ENCODE data around the gene CYP27B1. TPM values are rescaled to one million over a fixed set of nuclear protein-coding genes. Genes with fewer than 3 reads are reported as not detected.
"Not testable (repeated sequence)": the region's sequence is repeated elsewhere in the genome, so short reads cannot be mapped to it uniquely, and the experiment has no call there.

CYP27B1 gene
- total RNA-seq, 2 experiments from 2014 or later = 2.3 to 2.6 TPM

DNA sequence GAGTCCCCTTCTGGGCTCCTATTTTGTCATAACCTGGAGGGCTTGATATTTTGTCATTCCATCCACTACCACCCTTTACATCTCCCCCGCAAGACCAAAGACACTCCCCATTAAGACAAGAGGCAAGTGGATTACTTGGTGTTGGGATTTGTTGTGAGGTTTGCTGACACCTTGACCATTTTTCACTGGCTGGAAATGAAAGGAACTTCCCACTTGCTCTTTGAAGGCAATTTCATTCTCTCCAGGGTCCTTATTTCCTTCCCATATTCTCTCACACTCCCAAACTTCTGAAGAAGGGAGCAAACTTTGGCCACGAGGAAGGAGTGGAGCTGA, 43.3 kb downstream of the CYP27B1 start:
- Mint-ChIP-seq H3K27me3 (ENCODE audit: low read depth) (no peaks in the 10 kb centered on the region), H3K36me3 (ENCODE audit: low read depth) (peaks cover 64% of the 10 kb centered on the region), H3K4me1 (ENCODE audit: low read depth) (peaks cover 12% of the 10 kb centered on the region), H3K27ac (no peak overlapping the region), H3K4me3 (no peak overlapping the region), H3K9me3 (ENCODE audit: insufficient read depth) (no peaks in the 10 kb centered on the region)
- POLR2A ChIA-PET = interaction anchor here (0.6 to 1.4 kb wide), 3 partner anchors 9 to 118 kb away, joined by 3 to 5 read pairs (median 3); no protein-coding TSS in a partner anchor
- DNase-seq = no peak
- CTCF ChIA-PET = no interaction called here
- ATAC-seq = no peak

DNA sequence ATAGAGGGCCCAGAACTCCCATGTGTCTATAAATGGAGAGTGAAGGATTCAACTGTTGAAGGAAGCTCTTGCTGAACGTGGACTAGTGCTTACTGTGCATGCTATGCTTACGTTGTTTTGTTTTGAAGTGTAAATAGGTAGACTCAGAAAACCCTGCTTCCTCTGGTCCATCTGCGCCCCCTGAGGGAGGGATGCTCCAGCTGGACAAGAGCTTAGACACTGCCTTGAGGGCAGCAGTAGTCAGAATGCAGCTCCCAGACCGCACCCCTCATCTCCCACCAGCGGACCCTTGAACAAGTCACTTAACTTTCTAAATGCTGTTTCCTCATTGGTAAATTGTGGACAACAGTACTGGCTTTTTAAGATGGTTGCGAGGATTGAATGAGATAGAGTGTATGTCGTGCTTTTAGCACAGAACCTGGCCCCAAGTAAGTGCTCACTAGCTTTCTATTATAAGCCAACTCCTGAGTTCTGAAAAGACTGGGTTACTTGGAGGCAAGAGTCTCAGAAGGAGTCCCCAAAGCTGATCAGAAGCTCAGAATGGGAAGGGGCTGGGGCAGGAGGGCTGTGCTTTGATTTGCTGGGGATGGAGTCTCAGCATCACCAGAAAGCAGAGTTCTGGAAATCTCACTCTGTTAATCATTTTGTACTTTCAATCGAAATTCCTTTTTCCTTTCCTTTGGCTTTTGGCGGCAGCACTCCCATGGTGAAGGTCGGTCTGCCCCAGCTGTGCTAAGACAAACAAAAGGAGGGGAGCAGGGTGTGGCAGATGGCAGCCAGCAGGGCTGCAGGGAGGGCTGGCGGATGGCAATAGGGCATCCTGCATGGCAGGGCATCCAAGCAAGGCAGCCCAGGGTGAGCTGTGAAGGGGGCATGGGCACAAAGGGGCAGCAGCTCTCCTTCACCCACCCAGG, 43.9 kb downstream of the CYP27B1 start:
- peaks cover 12% of the 10 kb centered on the region for H3K4me1 Mint-ChIP-seq (ENCODE audit: low read depth)

DNA sequence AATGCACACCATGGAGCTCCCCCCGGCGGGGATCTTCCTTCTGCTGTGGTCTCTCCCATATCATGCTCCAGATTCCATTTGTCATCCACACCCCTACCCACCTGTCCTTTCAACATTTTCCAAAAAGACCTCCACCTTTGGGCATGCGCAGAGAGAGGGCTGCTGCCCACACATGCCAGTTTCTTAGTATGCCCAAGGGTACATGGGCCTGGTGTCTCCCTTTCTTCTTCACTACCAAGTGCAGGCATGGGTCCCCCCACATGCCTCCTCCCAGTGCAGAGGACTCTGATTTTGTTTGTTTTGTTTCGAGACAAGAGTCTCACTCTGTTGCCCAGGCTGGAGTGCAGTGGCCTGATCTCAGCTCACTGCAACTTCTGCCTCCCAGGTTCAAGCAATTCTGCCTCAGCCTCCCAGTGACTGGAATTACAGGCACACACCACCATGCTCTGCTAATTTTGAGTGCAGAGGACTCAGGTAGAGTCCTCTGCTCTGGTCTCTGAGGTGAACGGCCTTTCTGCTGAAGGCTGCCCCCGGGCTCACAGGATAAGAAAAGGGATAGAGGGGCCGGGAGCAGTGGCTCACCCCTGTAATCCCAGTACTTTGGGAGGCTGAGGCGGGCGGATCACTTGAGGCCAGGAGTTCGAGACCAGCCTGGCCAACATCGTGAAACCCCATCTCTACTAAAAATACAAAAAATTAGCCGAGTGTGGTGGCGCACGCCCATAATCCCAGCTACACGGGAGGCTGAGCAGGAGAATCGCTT, 44.9 kb downstream of the CYP27B1 start:
- not testable (repeated sequence) for ATAC-seq; H3K9me3 Mint-ChIP-seq (ENCODE audit: insufficient read depth); H3K4me3 Mint-ChIP-seq; DNase-seq; H3K27me3 Mint-ChIP-seq (ENCODE audit: low read depth)
- Mint-ChIP-seq H3K4me1 (ENCODE audit: low read depth) (peaks cover 10% of the 10 kb centered on the region), H3K27ac (peak overlapping the region; percentile 55), H3K36me3 (ENCODE audit: low read depth) (peaks cover 58% of the 10 kb centered on the region)
- ChIA-PET CTCF (interaction anchor here (0.6 to 1.2 kb wide), 3 partner anchors 20 to 158 kb away, joined by 3 to 5 read pairs (median 5); partner anchors contain the start of gene TSPAN31), POLR2A (interaction anchor here (0.7 to 1.9 kb wide), 4 partner anchors 9 to 84 kb away, joined by 3 to 6 read pairs (median 4); partner anchors contain the start of gene OS9)

More for the DNA sequence above, 43.9 kb downstream of the CYP27B1 start:
- DNase-seq (no peak), ATAC-seq (no peak)
- Mint-ChIP-seq H3K27me3 (ENCODE audit: low read depth) (no peaks in the 10 kb centered on the region), H3K36me3 (ENCODE audit: low read depth) (peaks cover 62% of the 10 kb centered on the region), H3K4me3 (no peak overlapping the region), H3K27ac (peak overlapping the region; percentile 50), H3K9me3 (ENCODE audit: insufficient read depth) (no peaks in the 10 kb centered on the region)
- POLR2A ChIA-PET = interaction anchor here (0.6 to 1.9 kb wide), 4 partner anchors 10 to 118 kb away, joined by 3 to 6 read pairs (median 4); no protein-coding TSS in a partner anchor
- CTCF ChIA-PET = interaction anchor here (1.0 kb wide), 1 partner anchor 21 kb away, joined by 5 read pairs; the partner anchor contains the start of gene TSPAN31

- POLR2A ChIA-PET = interaction anchor here (0.5 to 1.9 kb wide), 8 partner anchors 8 to 220 kb away, joined by 3 to 6 read pairs (median 4); partner anchors contain the start of genes CYP27B1 and OS9
- no peak for ATAC-seq
- DNase-seq = no peak
- H3K4me1 Mint-ChIP-seq (ENCODE audit: low read depth) = peaks cover 7% of the 10 kb centered on the region
- no peaks in the 10 kb centered on the region for H3K27me3 Mint-ChIP-seq (ENCODE audit: low read depth)
- peaks cover 58% of the 10 kb centered on the region for H3K36me3 Mint-ChIP-seq (ENCODE audit: low read depth)
- peak overlapping the region; percentile 63 for H3K27ac Mint-ChIP-seq
- CTCF ChIA-PET = interaction anchor here (0.9 to 1.2 kb wide), 2 partner anchors 11 to 21 kb away, joined by 3 to 5 read pairs; no protein-coding TSS in a partner anchor
- no peaks in the 10 kb centered on the region for H3K9me3 Mint-ChIP-seq (ENCODE audit: insufficient read depth)
- H3K4me3 Mint-ChIP-seq = no peak overlapping the region
Measured at GRCh38 chr12:57720606-57721595, 46.0 kb downstream of the CYP27B1 start.

GRCh38 chr12:57719777-57720605, 46.9 kb downstream of the CYP27B1 start:
- Mint-ChIP-seq H3K36me3 (ENCODE audit: low read depth) (peaks cover 56% of the 10 kb centered on the region), H3K4me1 (ENCODE audit: low read depth) (peaks cover 4% of the 10 kb centered on the region), H3K9me3 (ENCODE audit: insufficient read depth) (no peaks in the 10 kb centered on the region), H3K27me3 (ENCODE audit: low read depth) (no peaks in the 10 kb centered on the region), H3K27ac (peak overlapping the region; percentile 63), H3K4me3 (no peak overlapping the region)
- ATAC-seq = no peak
- CTCF ChIA-PET = interaction anchor here (0.9 to 1.4 kb wide), 3 partner anchors 11 to 135 kb away, joined by 3 to 4 read pairs (median 4); partner anchors contain the start of gene B4GALNT1
- POLR2A ChIA-PET = interaction anchor here (0.6 to 1.5 kb wide), 9 partner anchors 13 to 1939 kb away, joined by 3 to 5 read pairs (median 4); partner anchors contain the start of genes CYP27B1 and OS9
- DNase-seq = no peak

DNA sequence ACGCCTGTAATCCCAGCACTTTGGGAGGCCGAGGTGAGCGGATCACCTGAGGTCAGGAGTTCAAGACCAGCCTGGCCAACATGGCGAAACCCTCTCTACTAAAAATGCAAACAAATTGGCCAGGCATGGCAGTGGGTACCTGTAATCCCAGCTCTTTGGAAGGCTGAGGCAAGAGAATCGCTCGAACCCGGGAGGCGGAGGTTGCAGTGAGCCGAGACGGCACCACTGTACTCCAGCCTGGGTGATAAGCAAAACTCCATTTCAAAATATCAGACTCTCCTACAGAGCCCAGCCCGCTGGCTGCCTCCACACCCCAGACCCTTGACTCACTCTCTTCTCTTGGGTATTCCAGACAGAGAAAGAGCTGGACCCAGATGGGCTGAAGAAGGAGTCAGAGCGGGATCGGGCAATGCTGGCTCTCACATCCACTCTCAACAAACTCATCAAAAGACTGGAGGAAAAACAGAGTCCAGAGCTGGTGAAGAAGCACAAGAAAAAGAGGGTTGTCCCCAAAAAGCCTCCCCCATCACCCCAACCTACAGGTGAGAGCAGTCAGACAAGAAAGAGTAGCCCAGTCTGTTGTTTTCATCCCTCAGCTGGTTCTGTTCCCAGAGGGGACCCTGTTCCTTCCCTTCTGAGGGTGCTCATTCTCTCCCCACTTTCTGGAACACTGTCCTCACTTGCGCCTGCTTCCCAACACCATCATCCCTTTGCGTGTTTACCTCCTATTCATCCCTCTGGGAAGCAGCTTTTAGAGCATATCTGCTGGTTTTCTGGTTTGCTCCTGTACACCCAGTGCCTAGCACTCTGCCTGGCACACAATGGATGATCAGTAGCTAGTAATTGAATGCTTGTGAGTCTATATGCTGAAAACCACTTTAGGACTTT, 48.0 kb downstream of the CYP27B1 start:
- DNase-seq (no peak), ATAC-seq (no peak)
- Mint-ChIP-seq H3K9me3 (ENCODE audit: insufficient read depth) (no peaks in the 10 kb centered on the region), H3K36me3 (ENCODE audit: low read depth) (peaks cover 51% of the 10 kb centered on the region), H3K27me3 (ENCODE audit: low read depth) (no peaks in the 10 kb centered on the region), H3K4me1 (ENCODE audit: low read depth) (no peaks in the 10 kb centered on the region), H3K4me3 (no peak overlapping the region), H3K27ac (no peak overlapping the region)
- POLR2A ChIA-PET = interaction anchor here (0.6 to 1.5 kb wide), 7 partner anchors 12 to 1938 kb away, joined by 3 to 5 read pairs (median 3); partner anchors contain the start of genes CYP27B1 and OS9
- CTCF ChIA-PET = interaction anchor here (1.2 to 1.4 kb wide), 2 partner anchors 86 to 134 kb away, joined by 4 read pairs; partner anchors contain the start of gene B4GALNT1

GRCh38 chr12:57717846-57718640, 48.8 kb downstream of the CYP27B1 start:
- Mint-ChIP-seq H3K27ac (no peak overlapping the region), H3K9me3 (ENCODE audit: insufficient read depth) (no peaks in the 10 kb centered on the region), H3K36me3 (ENCODE audit: low read depth) (peaks cover 50% of the 10 kb centered on the region)

GRCh38 chr12:57717131-57717530, 49.7 kb downstream of the CYP27B1 start:
- no peak for ATAC-seq
- ChIA-PET CTCF (interaction anchor here (0.7 to 1.8 kb wide), 2 partner anchors 9 to 24 kb away, joined by 3 to 4 read pairs; no protein-coding TSS in a partner anchor), POLR2A (interaction anchor here (1.3 kb wide), 1 partner anchor 16 kb away, joined by 4 read pairs; no protein-coding TSS in a partner anchor)
- no peak for DNase-seq
- no peak overlapping the region for H3K27ac Mint-ChIP-seq
- no peaks in the 10 kb centered on the region for H3K9me3 Mint-ChIP-seq (ENCODE audit: insufficient read depth)
- no peaks in the 10 kb centered on the region for H3K4me1 Mint-ChIP-seq (ENCODE audit: low read depth)
- peaks cover 53% of the 10 kb centered on the region for H3K36me3 Mint-ChIP-seq (ENCODE audit: low read depth)
- no peak overlapping the region for H3K4me3 Mint-ChIP-seq
- no peaks in the 10 kb centered on the region for H3K27me3 Mint-ChIP-seq (ENCODE audit: low read depth)

More at GRCh38 chr12:57717846-57718640, 48.8 kb downstream of the CYP27B1 start:
- DNase-seq = no peak
- ATAC-seq = no peak
- Mint-ChIP-seq H3K4me3 (no peak overlapping the region), H3K27me3 (ENCODE audit: low read depth) (no peaks in the 10 kb centered on the region), H3K4me1 (ENCODE audit: low read depth) (no peaks in the 10 kb centered on the region)
- POLR2A ChIA-PET = no interaction called here
- CTCF ChIA-PET = interaction anchor here (1.8 kb wide), 1 partner anchor 8 kb away, joined by 4 read pairs; no protein-coding TSS in a partner anchor

Data from activated CD8-positive, alpha-beta T cell treated with anti-CD3 and anti-CD28 coated beads, Interleukin-2, amount 10 ng/mL, durations not matched to agents 7 days and 5 days (primary cell).